ENCODE measurements around the gene MCU. TPM values are rescaled to one million over a fixed set of nuclear protein-coding genes. Genes with fewer than 3 reads are reported as not detected.

The MCU gene
- polyA plus RNA-seq, 1 donor from 2014 or later, result 22.9 TPM

- Histone ChIP-seq H3K9ac (ENCODE audit: low read length) (no peak overlapping the region), H3K9me2 (ENCODE audit: insufficient read depth, low read length) (no peaks in the 10 kb centered on the region), H3K36me3 (ENCODE audit: insufficient read depth, low read length) (no peaks in the 10 kb centered on the region), H3K27me3 (ENCODE audit: insufficient read depth, low read depth, low read length) (no peaks in the 10 kb centered on the region), H3K79me2 (replicated peaks; ENCODE audit: insufficient read depth, low read length) (no peaks in the 10 kb centered on the region), H4K20me1 (ENCODE audit: insufficient read depth) (no peaks in the 10 kb centered on the region), H3K4me3 (ENCODE audit: low read length) (no peak overlapping the region), H3K27ac (ENCODE audit: low read length) (no peak overlapping the region), H3K9me3 (ENCODE audit: low read length) (no peaks in the 10 kb centered on the region), H3K4me2 (ENCODE audit: low read length) (no peak overlapping the region), H3F3A (ENCODE audit: insufficient read depth, low read length, poor library complexity, severe bottlenecking) (no peaks in the 10 kb centered on the region), H2AFZ (ENCODE audit: low read depth, low read length) (no peak overlapping the region)
- TF ChIP-seq CTCF (IDR thresholded peaks at IDR 0.05; ENCODE audit: poor library complexity, severe bottlenecking), result no peak
- TF ChIP-seq POLR2AphosphoS5 (IDR thresholded peaks at IDR 0.05), result no peak
- TF ChIP-seq TAF1 (IDR thresholded peaks at IDR 0.05; ENCODE audit: low read depth), result no peak
- TF ChIP-seq MXI1 (conservative IDR thresholded peaks at IDR 0.05; ENCODE audit: poor library complexity, severe bottlenecking), result no peak
- TF ChIP-seq EZH2 (IDR thresholded peaks at IDR 0.05; ENCODE audit: borderline replicate concordance, insufficient read depth, low read length, poor library complexity, severe bottlenecking), result no peak
- TF ChIP-seq REST (IDR thresholded peaks at IDR 0.05; ENCODE audit: borderline replicate concordance), result no peak
- TF ChIP-seq EP300 (conservative IDR thresholded peaks at IDR 0.05; ENCODE audit: poor library complexity, severe bottlenecking), result no peak
- TF ChIP-seq SMC3 (conservative IDR thresholded peaks at IDR 0.05; ENCODE audit: poor library complexity), result no peak
- no peak for TF ChIP-seq RAD21 (conservative IDR thresholded peaks at IDR 0.05)
Observed at GRCh38 chr10:72735288-72735936, 43.5 kb downstream of the MCU start.

- Histone ChIP-seq H3K36me3 (ENCODE audit: insufficient read depth, low read length) (no peaks in the 10 kb centered on the region), H3K27me3 (ENCODE audit: insufficient read depth, low read depth, low read length) (no peaks in the 10 kb centered on the region), H3K79me2 (replicated peaks; ENCODE audit: insufficient read depth, low read length) (no peaks in the 10 kb centered on the region), H3K4me2 (ENCODE audit: low read length) (no peak overlapping the region), H2AFZ (ENCODE audit: low read depth, low read length) (no peak overlapping the region), H3K9me2 (ENCODE audit: insufficient read depth, low read length) (no peaks in the 10 kb centered on the region), H3K9me3 (ENCODE audit: low read length) (no peaks in the 10 kb centered on the region), H3K9ac (ENCODE audit: low read length) (no peak overlapping the region), H4K20me1 (ENCODE audit: insufficient read depth) (no peaks in the 10 kb centered on the region), H3K4me3 (ENCODE audit: low read length) (no peak overlapping the region), H3K27ac (ENCODE audit: low read length) (no peak overlapping the region), H3F3A (ENCODE audit: insufficient read depth, low read length, poor library complexity, severe bottlenecking) (no peaks in the 10 kb centered on the region)
- TF ChIP-seq MXI1 (conservative IDR thresholded peaks at IDR 0.05; ENCODE audit: poor library complexity, severe bottlenecking) (no peak), EZH2 (IDR thresholded peaks at IDR 0.05; ENCODE audit: borderline replicate concordance, insufficient read depth, low read length, poor library complexity, severe bottlenecking) (no peak), TAF1 (IDR thresholded peaks at IDR 0.05; ENCODE audit: low read depth) (no peak), EP300 (conservative IDR thresholded peaks at IDR 0.05; ENCODE audit: poor library complexity, severe bottlenecking) (no peak), REST (IDR thresholded peaks at IDR 0.05; ENCODE audit: borderline replicate concordance) (no peak), SMC3 (conservative IDR thresholded peaks at IDR 0.05; ENCODE audit: poor library complexity) (no peak), RAD21 (conservative IDR thresholded peaks at IDR 0.05) (no peak), CTCF (IDR thresholded peaks at IDR 0.05; ENCODE audit: poor library complexity, severe bottlenecking) (no peak), POLR2AphosphoS5 (IDR thresholded peaks at IDR 0.05) (no peak)
Observed at GRCh38 chr10:72736176-72736827, 44.4 kb downstream of the MCU start.

Measured in neural cell (in vitro differentiated cells).